GM12878 (cell line): Measurements from ENCODE around the gene ZNF775. TPM values are rescaled to one million over a fixed set of nuclear protein-coding genes. Genes with fewer than 3 reads are reported as not detected.

Experiments
- ATAC-seq: fragments of 200-7000 bp; cut with Tn5 transposase; 3 replicates; pipeline ENCODE4 v1.9.1; 2020; ENCODE audit warnings: mild to moderate bottlenecking, moderate library complexity
- BruUV-seq: library from RNA; stranded (reverse); fragments of 400-500 nt; replicated peaks from 2 replicates; lab custom pipeline; 2021; lab: Mats Ljungman, UMichigan
- CTCF ChIA-PET: fragments of 300-600 bp; sonication (Branson Sonifier 250); formaldehyde crosslinking; extraction: SDS; loops from one replicate; lab custom pipeline; 2021; ENCODE audit warnings: inconsistent platforms; lab: Yijun Ruan, JAX
- POLR2A ChIA-PET: fragments of 350-600 bp; formaldehyde crosslinking; extraction: SDS; loops from one replicate; lab custom pipeline; 2021; ENCODE audit warnings: inconsistent platforms; lab: Charles Lee
- RAD21 ChIA-PET: fragments of 300-600 bp; sonication (Branson Sonifier 250); formaldehyde crosslinking; loops from one replicate; lab custom pipeline; 2023; ENCODE audit warnings: antibody characterized with exemption; ENCODE audit not compliant: unreplicated experiment; lab: Charles Lee
- SMC1A ChIA-PET: fragments of 300-600 bp; sonication (Branson Sonifier 250); formaldehyde crosslinking; loops from one replicate; lab custom pipeline; 2023; ENCODE audit not compliant: unreplicated experiment, uncharacterized antibody; lab: Charles Lee
- DNase-seq: peaks from one replicate; pipeline ENCODE4 v3.0.0-alpha.2; 2011; ENCODE audit warnings: low read depth, low spot score
- FAIRE-seq: peaks from 3 replicates; lab custom pipeline; 2011; peaks lifted over from hg19 to GRCh38; lab: Jason Lieb, UNC
- H2AFZ ChIP-seq: 2 replicates; pipeline ENCODE4 v1.6.0; 2011; ENCODE audit warnings: low read depth, low read length, control low read depth; ENCODE audit not compliant: control insufficient read depth
- H3K27ac ChIP-seq: 2 replicates; pipeline ENCODE4 v1.5.1; 2011; ENCODE audit warnings: control low read depth; ENCODE audit not compliant: control insufficient read depth, insufficient read depth
- H3K27me3 ChIP-seq, 2 experiments: replicated peaks in 1 of 2; 2 replicates each; pipeline versions ENCODE4 v1.6.0 to v1.6.1; 2011; ENCODE audit warnings: low read length in 1 of 2; ENCODE audit not compliant: control insufficient read depth in 2 of 2, insufficient read depth in 2 of 2
- H3K36me3 ChIP-seq, 2 experiments: 2 replicates each; pipeline ENCODE4 v1.5.1; 2011; ENCODE audit warnings: low read length in 1 of 2; ENCODE audit not compliant: control insufficient read depth in 2 of 2, insufficient read depth in 2 of 2
- H3K4me1 ChIP-seq: 2 replicates; pipeline ENCODE4 v1.6.1; 2011; ENCODE audit warnings: mild to moderate bottlenecking, low read length, moderate library complexity, mixed read lengths; ENCODE audit not compliant: control insufficient read depth, insufficient read depth
- H3K4me2 ChIP-seq: 2 replicates; pipeline ENCODE4 v1.6.0; 2011; ENCODE audit warnings: control low read depth; ENCODE audit not compliant: control insufficient read depth, insufficient read depth
- H3K4me3 ChIP-seq: fragments of 200-600 bp; sonication (generic); 2 replicates; pipeline ENCODE4 v1.5.1; 2016
- H3K79me2 ChIP-seq: 2 replicates; pipeline ENCODE4 v1.6.0; 2011; ENCODE audit warnings: low read length; ENCODE audit not compliant: control insufficient read depth, insufficient read depth
- H3K9ac ChIP-seq: 2 replicates; pipeline ENCODE4 v1.8.0; 2011; ENCODE audit warnings: low read length, control low read depth, mixed read lengths; ENCODE audit not compliant: control insufficient read depth, insufficient read depth
- H3K9me3 ChIP-seq: replicated peaks from 3 replicates; pipeline ENCODE4 v1.5.1; 2011; ENCODE audit warnings: mild to moderate bottlenecking, low read length; ENCODE audit not compliant: control insufficient read depth, insufficient read depth
- H4K20me1 ChIP-seq: 2 replicates; pipeline ENCODE4 v1.6.0; 2011; ENCODE audit not compliant: control insufficient read depth, insufficient read depth
- ATF2 ChIP-seq: IDR thresholded peaks from 2 replicates; pipeline ENCODE4 v1.6.1; 2012; ENCODE audit warnings: low read length, inconsistent platforms
- ATF3 ChIP-seq: IDR thresholded peaks from 2 replicates; pipeline ENCODE4 v1.6.1; 2011; ENCODE audit warnings: low read depth, mild to moderate bottlenecking, low read length, moderate library complexity, borderline replicate concordance; ENCODE audit errors: extremely low read depth
- CREM ChIP-seq: IDR thresholded peaks from 2 replicates; pipeline ENCODE4 v1.6.1; 2014; ENCODE audit warnings: antibody characterized with exemption, low read depth
- CUX1 ChIP-seq: IDR thresholded peaks from 2 replicates; pipeline ENCODE4 v1.6.1; 2012; ENCODE audit warnings: improper control_type of control experiment, low read depth, low read length; ENCODE audit not compliant: insufficient replicate concordance
- E4F1 ChIP-seq: fragments of 450-650 bp; IDR thresholded peaks from 2 replicates; pipeline ENCODE4 v1.6.1; 2018; ENCODE audit warnings: borderline replicate concordance, mild to moderate bottlenecking; ENCODE audit not compliant: partially characterized antibody
- GATAD2B ChIP-seq: fragments of 450-650 bp; conservative IDR thresholded peaks from 2 replicates; pipeline ENCODE4 v1.6.1; 2017; ENCODE audit warnings: low read depth, mild to moderate bottlenecking, moderate library complexity
- SIX5 ChIP-seq: IDR thresholded peaks from 2 replicates; pipeline ENCODE4 v1.6.1; 2011; ENCODE audit warnings: mild to moderate bottlenecking, low read depth, low read length, moderate library complexity; ENCODE audit not compliant: severe bottlenecking
- SMARCA5 ChIP-seq: fragments of 450-650 bp; IDR thresholded peaks from 2 replicates; pipeline ENCODE4 v1.6.1; 2017; ENCODE audit warnings: mild to moderate bottlenecking
- SREBF2 ChIP-seq: IDR thresholded peaks from 2 replicates; pipeline ENCODE4 v1.6.1; 2012; ENCODE audit warnings: mild to moderate bottlenecking, low read length
- STAT3 ChIP-seq: IDR thresholded peaks from 2 replicates; pipeline ENCODE4 v1.6.1; 2011; ENCODE audit warnings: low read depth, low read length, improper control_type of control experiment
- ZZZ3 ChIP-seq: IDR thresholded peaks from 2 replicates; pipeline ENCODE4 v1.6.1; 2011; ENCODE audit warnings: low read depth; ENCODE audit not compliant: control insufficient read depth, insufficient read length
- WGBS: methylation state at CpG from one replicate; pipeline ENCODE4 v1.1.6; 2016; ENCODE audit warnings: low lambda C conversion rate; ENCODE audit not compliant: insufficient replicate concordance, insufficient coverage; ENCODE audit errors: missing lambda C conversion rate; 5-methylcytosine and 5-hydroxymethylcytosine counted together
- in situ Hi-C: fragments of 300-500 bp; cut with MboI; formaldehyde crosslinking; loops from 9 replicates; pipeline ENCODE4 v1.14.3; 2018; ENCODE audit warnings: mixed read lengths
- intact Hi-C: fragments of 100-400 bp; cut with micrococcal nuclease; formaldehyde crosslinking; loops from one replicate; pipeline ENCODE4 v1.14.2; 2022; ENCODE audit not compliant: unreplicated experiment
- polyA plus RNA-seq, 11 experiments: library from polyadenylated mRNA; depleted of rRNA in 4 of 11; unstranded in 6 of 11; stranded (reverse) in 5 of 11; fragments of >200 nt; fragmentation: Nextera tagmentation in 4 of 11; fragmentation: Illumina TruSeq in 1 of 11; extraction: Ambion mirVana in 4 of 11; extraction: Trizol in 1 of 11; gene quantifications; 1 replicate in 1 of 11; 2 replicates in 10 of 11; pipeline versions ENCODE4 v1.2.1 to v1.2.3, GENCODE V29; 2011 to 2016; ENCODE audit warnings: inconsistent platforms in 2 of 11, missing spikeins in 2 of 11, low read depth in 1 of 11
- total RNA-seq, 4 experiments: library from RNA; depleted of rRNA in 3 of 4; stranded (reverse); fragments of >200 nt in 3 of 4; fragmentation: Illumina TruSeq in 1 of 4; extraction: Trizol in 1 of 4; gene quantifications; 2 replicates each; pipeline versions ENCODE4 v1.2.1 to v1.2.3, GENCODE V29; 2013 to 2021

ZNF775 gene
- total and polyA plus RNA-seq, 10 of the 15 experiments (the other 5 are each of a cell fraction or from before 2014, with no cell fraction given): 0.05 to 14.3 (median 2.1) TPM

- no peaks in the 10 kb centered on the region for H3K4me1 ChIP-seq
- H3K9ac ChIP-seq: no peak overlapping the region
- FAIRE-seq: no peak
- WGBS: 90% methylated on average over 10 of the region's 10 CpGs
- no peaks in the 10 kb centered on the region for H4K20me1 ChIP-seq
- H3K79me2 ChIP-seq: no peaks in the 10 kb centered on the region
- no peak overlapping the region for H3K4me2 ChIP-seq
- CTCF ChIA-PET: no interaction called here
- DNase-seq: no peak
- intact Hi-C loops (no loop called here), in situ Hi-C loops (no loop called here)
- H3K27ac ChIP-seq: no peak overlapping the region
- H3K9me3 ChIP-seq: no peaks in the 10 kb centered on the region
- no peak for ATAC-seq
- H3K4me3 ChIP-seq: no peak overlapping the region
- SMC1A ChIA-PET: no interaction called here
- no peaks in the 10 kb centered on the region for H3K27me3 ChIP-seq
- POLR2A ChIA-PET: no interaction called here
- RAD21 ChIA-PET: no interaction called here
- H3K36me3 ChIP-seq: peaks cover 11% of the 10 kb centered on the region in 2 experiments
- H2AFZ ChIP-seq: no peak overlapping the region
- BruUV-seq: no TSS peak
- no peak for TF ChIP-seq SREBF2
- no peak for TF ChIP-seq ATF2
- no peak for TF ChIP-seq STAT3
- no peak for TF ChIP-seq SIX5
- TF ChIP-seq GATAD2B: no peak
- TF ChIP-seq CREM: no peak
- TF ChIP-seq CUX1: no peak
- no peak for TF ChIP-seq ATF3
- no peak for TF ChIP-seq ZZZ3
- TF ChIP-seq E4F1: no peak
- no peak for TF ChIP-seq SMARCA5
Observed at GRCh38 chr7:150333659-150334058, 45.5 kb upstream of the ZNF775 start.
